IPS DF 19.7 (cell line): ENCODE data around the gene RUNX1.

Source experiments
- DNase-seq: peaks from one replicate; pipeline ENCODE4 v3.0.0-alpha.2; 2013; ENCODE audit warnings: low read depth, low spot score

The RUNX1 gene

DNA sequence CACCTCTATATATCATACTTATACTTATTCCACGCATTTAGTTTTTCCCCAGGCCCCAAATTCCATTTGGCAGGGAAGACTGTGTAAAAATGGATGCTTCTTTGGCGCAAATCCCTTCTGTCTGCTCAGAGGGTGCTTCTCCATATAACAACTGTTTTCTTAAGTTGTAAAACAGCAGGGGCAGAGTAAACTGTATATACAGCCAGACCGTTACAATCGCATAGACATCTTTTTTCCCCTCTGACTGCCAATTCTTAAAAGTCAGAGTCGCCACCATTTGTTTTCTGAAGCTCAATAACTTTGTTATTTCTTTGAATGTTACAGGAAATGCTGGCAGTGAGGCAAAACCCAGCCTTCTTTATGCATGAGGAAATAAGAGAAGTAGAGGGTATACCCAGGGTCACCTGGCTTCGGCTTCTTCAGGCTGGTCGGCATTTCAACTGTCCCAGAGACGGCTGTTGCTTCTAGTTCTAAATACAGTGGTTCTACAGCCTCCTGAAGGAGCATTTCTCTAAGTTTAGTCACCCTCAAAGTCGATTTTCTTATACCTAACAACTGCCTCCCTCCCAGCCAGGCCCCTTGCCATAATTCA, 191.9 kb downstream of the RUNX1 start:
- no peak for DNase-seq

DNA sequence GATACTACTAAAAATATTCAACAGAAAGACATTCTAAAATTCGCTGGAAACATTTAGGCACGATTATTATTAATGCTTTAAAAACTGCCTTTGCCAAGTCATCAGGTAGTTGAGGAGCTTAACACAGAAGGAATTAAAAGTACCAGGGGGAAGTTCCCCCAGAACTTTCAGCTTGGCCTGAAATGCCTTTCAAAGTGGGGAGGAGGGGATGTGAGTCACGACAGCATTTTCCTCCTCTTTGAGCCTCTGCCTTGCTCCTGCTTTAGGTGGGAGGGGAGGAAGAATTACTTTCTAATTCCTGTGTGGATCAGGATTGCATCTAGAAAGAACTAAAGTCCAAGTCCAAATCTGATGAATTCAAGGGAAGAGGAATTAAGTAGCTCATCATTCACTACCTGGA, 196.7 kb downstream of the RUNX1 start:
- DNase-seq, result no peak

DNA sequence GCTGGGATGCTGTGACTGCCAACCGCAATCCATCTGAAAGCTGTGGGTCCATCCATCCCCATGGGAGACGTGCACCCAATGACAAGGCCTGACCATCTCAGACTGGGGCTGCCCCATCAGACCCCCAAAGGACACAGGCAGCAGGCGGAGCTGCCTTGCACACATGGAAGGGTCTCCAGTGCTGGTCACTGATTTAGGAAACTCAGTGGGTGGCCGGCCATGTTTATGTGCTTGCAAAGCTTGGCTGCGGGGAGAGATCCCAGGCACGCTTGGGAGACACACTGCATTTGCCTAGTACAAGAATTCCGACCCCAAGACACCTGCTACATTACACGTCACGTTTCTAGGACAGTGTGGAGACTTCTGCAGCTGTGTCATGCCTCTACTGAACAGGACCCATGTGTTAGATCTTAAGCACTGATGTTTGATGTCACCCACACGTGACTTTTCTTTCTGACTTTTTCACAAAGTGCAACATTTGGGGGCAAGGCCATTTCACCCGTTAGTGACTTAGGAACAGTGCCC, 198.9 kb downstream of the RUNX1 start:
- DNase-seq, result no peak

DNA sequence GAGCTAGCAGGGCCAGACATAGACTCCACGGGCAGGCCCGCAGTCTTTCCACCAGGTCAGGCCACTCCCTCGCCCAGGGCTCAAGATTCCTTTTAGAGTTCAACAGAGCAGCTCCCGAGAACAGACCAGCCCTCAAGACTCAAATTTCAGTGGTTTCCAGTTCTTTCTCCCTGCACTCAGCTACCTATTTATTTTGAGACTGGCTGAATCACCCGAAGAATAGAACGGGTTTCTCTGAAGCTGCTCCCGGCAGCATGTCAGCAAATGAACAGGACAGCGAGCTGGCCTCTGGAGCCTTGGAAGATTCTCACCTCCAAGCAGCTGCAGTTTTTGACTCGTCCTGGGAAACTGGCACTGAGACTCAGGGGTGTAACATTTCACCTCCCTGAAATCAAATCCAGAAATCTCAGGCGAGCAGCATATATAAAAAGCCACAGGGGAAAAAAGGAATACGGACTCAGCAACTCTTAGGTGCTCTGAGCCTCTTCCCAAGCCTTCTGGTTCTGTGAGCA, 202.4 kb downstream of the RUNX1 start:
- no peak for DNase-seq

DNA sequence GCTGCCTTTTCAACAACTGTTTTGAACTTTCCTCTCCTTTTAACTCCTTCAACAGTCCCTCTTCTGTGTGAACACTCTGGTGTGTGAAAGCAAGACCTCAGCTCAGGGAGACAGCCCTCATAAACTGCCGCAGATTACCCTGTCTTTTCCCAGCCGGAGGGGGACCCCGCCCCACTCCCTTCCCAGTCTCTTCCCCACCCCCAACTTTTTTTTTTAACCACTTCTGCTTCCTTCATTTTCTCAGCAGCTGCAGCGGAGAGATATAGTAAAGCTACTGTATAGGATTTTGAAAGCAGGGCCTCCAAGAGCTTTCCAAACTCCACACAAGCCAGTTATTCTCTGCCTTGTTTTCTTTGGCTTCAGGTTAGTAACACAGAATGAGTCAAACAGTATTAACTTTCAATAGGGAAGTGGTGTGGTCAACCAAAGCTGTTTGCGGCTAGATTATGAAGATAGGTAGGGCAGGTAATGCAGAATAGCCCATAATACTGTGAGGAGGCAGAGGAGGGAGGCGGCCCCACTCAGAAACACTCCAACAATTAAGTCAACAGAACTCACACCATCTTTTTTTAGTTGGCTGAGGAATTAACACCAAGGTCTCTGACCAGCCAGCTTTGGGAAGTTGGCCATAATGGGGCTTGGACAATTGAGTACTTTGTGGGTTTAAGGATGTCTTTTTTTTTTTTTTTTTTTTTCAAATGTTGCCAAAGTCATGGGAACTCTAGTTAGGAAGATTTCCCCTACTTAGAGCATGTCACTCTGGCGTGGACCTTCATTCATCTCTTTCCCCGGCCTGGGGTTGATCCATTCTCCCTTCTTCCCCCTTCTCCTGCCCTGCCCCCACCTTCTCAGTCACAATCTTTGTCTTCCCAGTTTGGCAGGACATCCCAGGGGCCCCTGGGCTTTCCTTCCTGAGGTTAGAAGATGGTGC, 203.3 kb downstream of the RUNX1 start:
- no peak for DNase-seq

DNA sequence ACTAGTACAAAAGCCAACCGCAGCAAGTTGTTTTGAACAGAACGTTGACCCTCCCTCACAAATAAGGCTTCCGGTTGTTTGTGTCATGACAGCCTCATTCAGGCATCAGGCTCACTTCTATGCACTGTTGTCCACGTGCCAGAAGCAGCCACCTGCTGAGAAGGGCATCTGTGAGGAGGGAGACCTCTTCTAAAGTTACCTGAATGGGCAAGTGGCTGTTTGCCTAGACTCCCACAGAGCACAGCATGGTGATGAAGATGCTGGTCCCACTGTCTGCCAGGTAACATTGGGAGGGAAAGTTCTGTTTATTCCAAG, 204.2 kb downstream of the RUNX1 start:
- no peak for DNase-seq

DNA sequence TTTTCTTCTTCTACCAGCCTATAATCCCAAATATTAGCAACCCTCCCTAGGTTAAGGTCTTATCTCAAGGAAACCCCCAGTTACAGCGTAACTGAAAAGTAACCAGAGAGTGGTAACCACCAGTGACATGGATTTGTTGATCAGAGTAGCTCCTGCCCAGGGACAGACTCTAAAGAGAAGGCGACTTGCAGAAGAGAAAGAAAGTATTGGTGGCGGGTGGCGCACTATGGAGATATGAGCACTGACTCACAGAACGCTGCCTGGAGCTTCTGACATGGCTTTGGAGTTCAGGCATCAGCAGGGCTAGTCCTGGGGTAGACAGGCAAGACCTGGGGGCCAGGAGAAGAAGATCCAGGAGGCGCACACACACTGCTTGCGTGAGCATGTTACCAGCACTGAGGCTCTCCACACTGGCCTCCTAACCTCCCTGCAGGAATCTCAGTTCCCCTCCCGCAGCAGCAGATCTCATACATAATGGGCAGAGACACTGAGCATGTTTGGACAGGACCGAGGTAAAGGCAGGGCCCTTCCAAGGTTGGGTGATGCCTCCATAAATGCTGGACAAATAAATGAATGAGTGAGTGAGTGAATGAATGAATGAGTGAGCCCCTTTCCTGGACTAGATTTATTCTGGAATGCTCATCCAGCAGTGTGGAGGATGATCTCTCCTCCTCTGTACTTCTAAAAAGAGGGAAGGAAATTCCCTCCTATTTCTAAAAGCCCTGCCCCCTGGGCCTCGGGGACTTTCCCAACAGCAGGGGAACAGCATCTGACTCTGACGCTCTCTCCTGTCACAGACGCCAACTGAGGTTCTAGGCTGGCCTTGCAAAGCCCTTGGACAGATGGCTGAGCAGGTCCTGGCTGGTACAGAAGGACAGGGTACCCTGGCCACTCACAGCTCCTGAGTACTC, 204.8 kb downstream of the RUNX1 start:
- no peak for DNase-seq

DNA sequence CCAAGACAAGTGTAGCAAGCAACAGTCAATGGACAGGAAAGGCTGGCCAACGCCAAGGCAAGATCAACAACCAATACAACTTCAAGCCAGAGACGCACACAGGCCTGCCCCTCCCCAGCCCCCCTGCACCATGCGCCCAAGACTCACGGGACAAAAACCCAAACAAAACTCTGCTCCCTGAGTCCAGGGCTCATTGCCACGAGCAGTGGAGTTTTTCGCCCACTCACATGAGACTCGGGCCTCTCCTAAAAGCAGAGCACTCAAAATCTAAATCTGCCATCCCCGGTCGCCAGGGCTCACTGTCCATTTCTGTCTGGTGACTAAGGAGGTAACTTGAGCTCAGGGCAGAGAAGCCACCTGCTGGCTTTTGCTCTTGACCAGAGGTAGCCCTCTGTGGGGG, 205.5 kb downstream of the RUNX1 start:
- DNase-seq, result no peak

DNA sequence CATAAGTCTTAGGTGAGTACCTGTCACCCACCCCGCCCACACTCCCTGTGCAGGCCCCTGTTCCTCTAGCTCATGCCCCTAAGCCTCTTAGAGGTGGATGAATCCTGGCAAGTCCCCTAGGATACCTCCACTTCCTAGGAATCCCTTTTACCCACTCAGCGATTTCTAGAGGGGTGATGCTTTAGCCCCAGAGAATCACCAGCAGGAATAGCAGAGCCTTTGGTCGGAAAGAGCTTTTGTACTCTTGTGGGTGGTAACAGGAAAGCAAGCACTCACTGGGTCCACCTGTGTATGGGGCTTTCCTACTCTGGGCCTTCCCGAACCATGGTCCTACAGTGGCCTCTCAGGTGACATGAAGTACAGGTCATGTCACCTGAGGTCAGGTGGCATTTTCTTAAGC, 207.9 kb downstream of the RUNX1 start:
- DNase-seq, result no peak

DNA sequence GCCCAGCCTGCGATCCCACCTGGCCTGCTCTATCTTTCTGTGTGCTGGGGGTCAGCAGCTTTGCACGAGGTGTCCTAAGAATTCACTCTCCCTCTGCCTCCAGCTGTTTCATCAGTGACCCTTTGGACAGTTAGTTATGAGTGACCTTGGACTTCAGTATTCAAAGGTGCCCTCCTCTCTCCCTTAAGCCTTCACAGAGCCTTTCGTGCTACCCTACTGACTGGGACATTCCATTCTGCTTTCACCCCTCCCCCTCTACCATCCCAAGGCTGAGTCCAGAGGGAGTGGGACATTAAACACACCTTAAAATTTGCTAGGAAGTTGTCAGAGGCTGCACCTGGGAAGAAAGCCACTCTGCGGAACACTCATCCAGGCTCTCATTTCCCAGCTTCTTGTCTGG, 208.4 kb downstream of the RUNX1 start:
- DNase-seq, result no peak

DNA sequence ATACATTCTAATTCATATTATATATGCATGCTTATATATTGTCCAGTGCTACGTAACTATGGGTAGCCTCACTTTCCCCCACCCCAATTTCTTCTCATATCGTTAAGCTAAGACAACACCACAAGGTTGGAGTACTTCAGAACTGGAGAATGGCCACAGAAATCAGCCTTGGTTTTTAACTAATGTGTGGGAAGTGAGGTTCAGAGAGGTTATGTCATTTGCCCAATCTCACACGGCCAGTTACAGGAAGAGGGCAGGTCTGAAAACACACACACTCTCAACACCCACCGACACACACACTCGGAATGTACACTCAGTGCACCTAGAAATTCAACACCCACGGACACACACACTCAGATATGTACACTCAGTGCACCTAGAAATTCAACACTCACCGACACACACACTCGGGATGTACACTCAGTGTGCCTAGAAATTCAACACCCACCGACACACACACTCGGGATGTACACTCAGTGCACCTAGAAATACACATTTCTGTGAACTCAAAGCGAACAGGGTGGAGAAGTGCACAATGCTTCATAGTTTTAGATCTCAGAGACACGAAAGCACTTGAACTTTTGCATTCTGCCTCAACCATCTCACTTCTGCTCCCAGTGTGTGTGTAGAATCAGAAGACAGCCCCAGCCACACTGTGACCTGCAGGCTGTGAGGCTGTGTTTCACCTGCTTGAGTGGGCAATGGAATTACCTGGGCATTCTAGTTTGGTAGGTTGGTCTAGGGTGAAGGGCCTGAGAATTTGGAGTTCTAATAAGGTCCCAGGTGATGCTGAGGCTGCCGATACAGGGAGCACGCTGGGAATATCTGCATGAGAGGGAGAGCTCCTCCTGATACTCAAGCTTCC, 209.9 kb downstream of the RUNX1 start:
- no peak for DNase-seq

DNA sequence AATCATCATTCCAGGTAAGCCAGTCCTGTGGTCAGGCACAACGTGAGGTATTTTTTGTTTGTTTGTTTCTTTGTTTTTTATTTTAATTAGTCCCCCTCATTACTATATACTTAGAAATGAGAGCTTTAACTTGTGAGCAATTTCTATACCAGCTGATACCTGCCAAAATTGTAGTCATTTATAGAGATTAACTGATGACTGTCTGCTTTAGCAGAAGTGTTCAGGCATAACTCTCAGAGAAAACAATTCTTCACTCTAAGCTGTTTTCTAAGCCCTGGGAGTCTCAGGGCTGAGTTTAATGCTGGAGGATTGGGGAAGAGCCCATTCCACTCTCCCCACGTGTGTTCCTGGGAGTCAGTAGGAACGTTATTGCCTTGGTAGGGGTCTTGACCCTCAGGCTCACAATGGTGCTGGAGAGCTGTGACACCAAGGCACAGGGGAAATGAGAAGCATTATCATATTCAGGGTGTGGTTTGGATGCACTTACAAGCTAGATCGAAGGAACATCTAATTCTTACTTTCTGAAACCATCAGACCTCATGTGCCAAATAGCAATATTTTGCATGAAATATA, 212.1 kb downstream of the RUNX1 start:
- DNase-seq, result no peak

DNA sequence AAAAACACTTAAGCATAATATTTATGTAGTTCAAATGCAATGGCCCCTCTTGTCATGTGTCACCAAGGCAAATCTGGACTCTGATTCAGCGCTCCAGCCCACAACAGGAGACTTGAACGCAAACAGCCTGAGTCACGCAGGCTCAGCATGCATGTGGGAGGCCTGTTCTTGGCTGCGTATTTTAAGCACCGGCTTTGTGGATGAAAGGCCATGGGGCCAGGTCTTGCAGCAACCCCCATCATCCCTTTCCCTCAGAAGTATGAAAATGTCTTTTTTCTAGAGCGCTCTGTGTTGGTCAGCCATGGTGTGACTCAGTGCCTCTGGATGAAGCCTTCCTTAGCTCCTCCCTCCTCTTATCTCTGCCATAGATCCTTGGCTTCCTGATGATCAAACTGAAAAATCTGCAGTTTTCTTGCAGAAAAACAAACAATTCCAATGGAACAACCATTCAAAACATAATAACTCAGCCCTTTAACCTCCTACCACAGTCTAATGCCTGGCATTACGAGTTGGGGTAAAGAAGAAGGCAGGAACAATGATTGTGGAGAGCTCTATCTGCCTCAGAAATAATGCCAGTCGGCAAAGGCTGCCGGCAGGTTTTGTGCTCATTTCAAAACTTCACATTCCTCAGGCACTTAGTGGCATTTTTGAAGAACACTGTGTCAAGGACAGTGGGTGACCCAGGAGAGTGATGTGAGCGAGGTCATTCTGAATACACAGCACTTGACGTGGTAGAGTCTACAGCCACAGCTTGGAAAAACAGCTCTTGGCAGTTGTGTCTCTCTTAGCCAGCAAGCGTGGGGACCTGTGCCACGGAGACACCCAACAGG, 212.8 kb downstream of the RUNX1 start:
- no peak for DNase-seq

DNA sequence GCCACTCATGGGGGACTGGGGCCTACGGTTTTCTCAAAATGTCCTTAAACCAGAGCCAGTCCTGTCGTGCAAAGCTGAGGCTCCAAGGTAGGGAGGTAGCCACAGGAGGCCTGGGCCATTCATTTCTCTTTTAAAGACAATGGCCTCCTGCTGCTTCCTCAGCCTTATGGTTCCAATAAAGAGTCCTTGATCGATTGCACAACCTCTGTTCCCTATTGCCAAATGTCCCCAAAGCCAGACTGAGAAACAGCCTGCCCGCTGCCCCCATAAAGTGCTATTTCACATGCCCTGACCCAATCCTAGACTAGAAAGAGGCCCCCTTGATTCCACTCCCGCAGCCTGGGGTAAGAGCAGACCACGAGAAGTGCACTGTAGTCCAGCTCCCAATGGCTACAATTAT, 213.6 kb downstream of the RUNX1 start:
- no peak for DNase-seq

DNA sequence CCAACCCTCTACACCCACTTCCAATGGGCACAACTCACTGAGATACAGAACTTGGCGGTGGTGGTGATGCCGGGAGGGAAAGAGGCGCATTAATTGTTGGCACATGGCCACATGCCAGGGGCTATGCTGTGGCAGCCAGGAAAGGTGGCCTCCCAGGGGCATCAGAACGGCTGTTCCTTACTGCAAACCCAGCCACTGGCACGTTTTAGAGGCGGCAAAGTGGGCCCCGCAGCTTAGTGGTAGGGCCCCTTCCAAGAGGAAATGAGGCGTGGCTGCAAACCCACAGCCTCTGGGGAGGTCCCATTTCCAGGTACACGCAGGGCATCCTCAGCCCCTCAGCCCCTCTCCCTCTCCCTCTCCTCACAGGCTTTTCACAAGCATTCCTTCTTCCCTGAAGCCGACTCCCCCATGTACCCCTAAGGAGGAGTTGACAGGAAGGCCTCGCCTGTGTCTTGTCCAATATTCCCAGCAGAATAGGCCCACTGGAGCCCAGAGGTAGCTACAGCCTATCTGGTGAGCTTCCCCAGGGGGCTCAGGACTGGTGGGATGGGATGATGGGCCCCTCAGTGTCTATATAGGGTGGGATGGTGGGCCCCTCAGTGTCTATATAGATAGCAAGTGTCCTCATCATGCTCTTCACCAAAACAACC, 214.1 kb downstream of the RUNX1 start:
- no peak for DNase-seq

DNA sequence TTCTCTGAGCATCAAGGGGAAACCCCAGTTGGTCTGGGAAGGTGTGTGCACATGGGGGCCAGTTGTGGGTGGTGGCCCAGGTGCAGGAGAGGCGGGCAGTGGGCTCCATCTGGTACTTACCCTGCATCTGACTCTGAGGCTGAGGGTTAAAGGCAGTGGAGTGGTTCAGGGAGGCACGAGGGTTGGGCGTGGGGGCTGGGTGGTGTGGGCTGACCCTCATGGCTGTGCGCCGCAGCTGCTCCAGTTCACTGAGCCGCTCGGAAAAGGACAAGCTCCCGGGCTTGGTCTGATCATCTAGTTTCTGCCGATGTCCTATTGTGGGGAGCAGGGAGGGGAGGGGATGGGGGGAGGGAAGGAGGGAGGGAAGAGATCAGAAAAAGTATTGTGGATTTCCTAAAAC, 214.8 kb downstream of the RUNX1 start:
- DNase-seq, result no peak

DNA sequence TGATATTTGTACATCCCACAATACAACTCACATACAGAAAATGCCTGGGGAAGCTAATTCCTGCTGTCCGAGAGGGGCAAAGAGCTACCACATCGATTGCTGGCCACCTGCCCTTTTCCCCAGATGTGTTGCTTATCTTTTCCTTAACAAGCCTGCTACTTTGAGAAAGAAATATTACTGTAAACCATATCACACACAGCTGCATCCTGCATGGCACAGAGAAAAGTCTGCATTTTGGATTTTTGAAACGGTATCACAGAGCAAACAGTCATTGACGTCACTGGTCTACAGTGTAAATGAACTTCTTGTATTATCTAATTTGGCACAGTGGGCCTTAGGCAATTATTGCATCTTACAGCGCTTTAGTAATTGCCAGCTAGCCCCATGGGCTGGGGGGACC, 215.6 kb downstream of the RUNX1 start:
- DNase-seq, result no peak

DNA sequence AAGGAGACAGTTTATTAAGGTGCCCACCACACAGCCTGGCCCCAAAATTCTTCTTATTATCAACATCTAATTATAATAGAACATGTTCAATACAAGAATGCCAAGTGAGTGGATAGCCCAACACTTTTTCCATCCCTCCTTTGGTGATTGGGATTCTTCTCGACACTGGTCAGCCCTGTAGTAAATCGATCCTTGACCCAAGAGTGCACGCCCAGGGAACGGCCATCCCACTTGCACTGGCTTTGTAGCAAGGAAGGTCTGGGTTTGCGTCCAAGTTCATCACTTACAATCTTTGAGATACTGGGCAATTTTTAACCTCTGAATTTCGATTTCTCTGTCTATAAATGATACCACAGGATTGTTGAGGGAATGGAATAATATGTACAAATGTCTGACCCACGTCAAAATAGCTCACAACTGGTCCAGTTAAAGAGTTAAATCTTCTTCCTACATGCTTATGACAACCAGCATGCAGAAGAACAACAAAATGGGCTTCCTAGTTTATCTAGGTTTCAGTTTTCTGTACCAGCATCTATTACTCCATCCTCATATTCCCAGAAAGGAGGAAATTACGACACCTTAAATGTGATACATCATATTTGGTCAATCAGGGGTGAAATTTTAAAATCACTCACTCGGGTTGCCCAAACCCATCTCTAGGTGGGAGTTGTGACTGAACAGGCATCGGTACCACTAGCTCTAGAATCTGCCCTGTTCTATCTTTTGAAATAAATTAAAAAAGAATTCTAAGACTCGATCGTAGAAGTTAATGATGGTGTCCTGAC, 218.5 kb downstream of the RUNX1 start:
- no peak for DNase-seq
